ENCODE measurements around the gene NUP37. TPM values are rescaled to one million over a fixed set of nuclear protein-coding genes. Genes with fewer than 3 reads are reported as not detected.

Gene NUP37
- total RNA-seq, 2 donors from 2014 or later = 13.8 to 14.9 TPM

DNA sequence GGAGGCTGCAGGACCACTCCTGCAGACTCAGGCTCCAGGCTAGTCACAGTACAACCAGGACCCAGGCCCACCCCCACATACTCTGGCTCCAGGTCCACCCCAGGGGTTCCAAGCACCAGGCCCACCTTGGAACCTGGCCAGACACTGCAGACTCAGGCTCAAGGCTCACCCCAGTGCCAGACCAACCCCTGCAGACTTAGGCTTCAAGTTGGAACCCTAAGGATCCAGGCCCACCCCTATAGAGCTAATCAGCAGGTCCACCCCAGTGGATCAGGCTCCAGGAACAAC is 66.9 kb downstream of the NUP37 start:
- DNase-seq (ENCODE audit: low spot score) = no peak
- ATAC-seq (ENCODE audit: insufficient number of reproducible peaks, low FRiP score, low read depth) = no peak
- Histone ChIP-seq H3K27me3 (replicated peaks; ENCODE audit: insufficient read depth) (no peaks in the 10 kb centered on the region), H3K4me1 (ENCODE audit: control insufficient read depth in 1 of 2, low read depth in 2 of 2) (no peaks in the 10 kb centered on the region), H3K36me3 (no peaks in the 10 kb centered on the region), H3K27ac (no peak overlapping the region), H3K4me3 (no peak overlapping the region), H3K9me3 (no peaks in the 10 kb centered on the region)
- TF ChIP-seq, protein P1, sequence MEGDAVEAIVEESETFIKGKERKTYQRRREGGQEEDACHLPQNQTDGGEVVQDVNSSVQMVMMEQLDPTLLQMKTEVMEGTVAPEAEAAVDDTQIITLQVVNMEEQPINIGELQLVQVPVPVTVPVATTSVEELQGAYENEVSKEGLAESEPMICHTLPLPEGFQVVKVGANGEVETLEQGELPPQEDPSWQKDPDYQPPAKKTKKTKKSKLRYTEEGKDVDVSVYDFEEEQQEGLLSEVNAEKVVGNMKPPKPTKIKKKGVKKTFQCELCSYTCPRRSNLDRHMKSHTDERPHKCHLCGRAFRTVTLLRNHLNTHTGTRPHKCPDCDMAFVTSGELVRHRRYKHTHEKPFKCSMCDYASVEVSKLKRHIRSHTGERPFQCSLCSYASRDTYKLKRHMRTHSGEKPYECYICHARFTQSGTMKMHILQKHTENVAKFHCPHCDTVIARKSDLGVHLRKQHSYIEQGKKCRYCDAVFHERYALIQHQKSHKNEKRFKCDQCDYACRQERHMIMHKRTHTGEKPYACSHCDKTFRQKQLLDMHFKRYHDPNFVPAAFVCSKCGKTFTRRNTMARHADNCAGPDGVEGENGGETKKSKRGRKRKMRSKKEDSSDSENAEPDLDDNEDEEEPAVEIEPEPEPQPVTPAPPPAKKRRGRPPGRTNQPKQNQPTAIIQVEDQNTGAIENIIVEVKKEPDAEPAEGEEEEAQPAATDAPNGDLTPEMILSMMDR (IDR thresholded peaks at IDR 0.05) = no peak

DNA sequence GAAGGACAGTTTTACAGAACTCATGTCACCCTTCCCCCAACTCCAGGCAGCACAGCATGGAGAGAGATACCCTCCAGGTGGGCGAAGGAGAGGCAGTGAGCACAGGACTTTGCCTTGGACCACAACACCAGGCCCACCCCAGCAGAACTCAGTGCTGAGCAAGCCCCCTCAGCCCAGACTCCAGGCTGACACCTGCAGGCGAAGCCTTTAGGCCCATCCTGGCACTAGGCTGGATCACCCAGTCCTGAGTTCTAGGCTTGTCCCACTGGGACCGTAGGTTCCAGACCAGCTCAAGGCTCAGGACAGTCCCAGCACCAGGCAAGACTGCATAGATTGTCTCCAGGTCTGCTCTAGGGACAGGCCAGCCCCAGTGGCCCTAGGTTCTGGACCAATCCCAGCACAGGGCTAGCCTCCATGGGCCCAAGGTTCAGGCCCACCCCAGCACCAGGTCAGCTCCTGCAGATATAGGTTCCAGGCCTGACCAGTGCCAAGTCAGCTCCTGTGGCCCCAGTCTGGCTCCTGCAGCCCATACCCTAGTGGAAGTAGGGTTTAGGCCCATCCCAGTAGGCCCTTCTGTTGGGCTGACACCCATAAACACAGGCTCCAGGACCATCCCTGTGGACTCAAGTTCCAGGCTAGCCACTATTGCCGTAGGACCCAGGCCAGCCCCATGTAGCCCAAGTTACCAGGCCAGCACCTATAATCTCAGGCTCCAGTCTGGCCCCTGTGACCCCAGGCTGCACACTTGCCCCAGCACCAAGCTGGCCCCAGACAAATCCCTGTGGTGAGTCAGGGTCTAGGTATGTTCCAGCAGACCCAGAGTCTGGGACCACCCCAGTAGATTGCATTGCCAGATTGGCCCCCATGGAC is 67.5 kb downstream of the NUP37 start:
- no peaks in the 10 kb centered on the region for H3K9me3 ChIP-seq
- TF ChIP-seq, protein P1 (IDR thresholded peaks at IDR 0.05) = no peak
- no peaks in the 10 kb centered on the region for H3K27me3 ChIP-seq (replicated peaks; ENCODE audit: insufficient read depth)
- ATAC-seq (ENCODE audit: insufficient number of reproducible peaks, low FRiP score, low read depth) (no peak), DNase-seq (ENCODE audit: low spot score) (no peak)
- no peaks in the 10 kb centered on the region for H3K36me3 ChIP-seq
- H3K4me1 ChIP-seq (ENCODE audit: control insufficient read depth in 1 of 2, low read depth in 2 of 2) = no peaks in the 10 kb centered on the region
- H3K4me3 ChIP-seq = no peak overlapping the region
- H3K27ac ChIP-seq = no peak overlapping the region

DNA sequence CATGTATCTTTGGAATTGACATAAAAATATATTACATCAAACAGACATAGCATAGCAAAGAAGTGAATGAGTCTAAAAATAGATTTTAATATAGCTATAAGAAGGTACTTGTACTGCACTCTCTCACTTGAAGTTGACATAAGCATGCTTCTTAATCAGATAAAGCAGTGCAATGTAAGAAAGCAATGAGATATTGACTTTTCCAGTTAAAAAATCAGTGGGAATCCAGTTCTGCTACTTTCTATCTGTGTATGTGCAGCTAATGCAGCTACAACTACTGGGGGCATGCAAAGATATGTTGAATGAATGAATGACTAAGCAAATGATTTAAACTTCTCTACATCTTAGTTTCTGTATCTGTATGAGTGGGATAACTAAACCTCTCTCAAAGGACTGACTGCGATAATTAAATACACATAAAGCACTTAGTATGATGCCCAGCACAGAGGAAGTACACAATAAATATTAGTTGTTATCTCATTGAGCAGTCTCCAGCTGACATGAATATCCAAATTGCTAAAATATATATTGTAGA is 68.4 kb downstream of the NUP37 start:
- no peaks in the 10 kb centered on the region for H3K9me3 ChIP-seq
- H3K4me1 ChIP-seq (ENCODE audit: control insufficient read depth in 1 of 2, low read depth in 2 of 2) = no peaks in the 10 kb centered on the region
- TF ChIP-seq, protein P1 (IDR thresholded peaks at IDR 0.05) = no peak
- H3K27me3 ChIP-seq (replicated peaks; ENCODE audit: insufficient read depth) = no peaks in the 10 kb centered on the region
- no peak overlapping the region for H3K4me3 ChIP-seq
- ATAC-seq (ENCODE audit: insufficient number of reproducible peaks, low FRiP score, low read depth) = no peak
- DNase-seq (ENCODE audit: low spot score) = no peak
- H3K36me3 ChIP-seq = peaks cover 3% of the 10 kb centered on the region
- H3K27ac ChIP-seq = no peak overlapping the region

DNA sequence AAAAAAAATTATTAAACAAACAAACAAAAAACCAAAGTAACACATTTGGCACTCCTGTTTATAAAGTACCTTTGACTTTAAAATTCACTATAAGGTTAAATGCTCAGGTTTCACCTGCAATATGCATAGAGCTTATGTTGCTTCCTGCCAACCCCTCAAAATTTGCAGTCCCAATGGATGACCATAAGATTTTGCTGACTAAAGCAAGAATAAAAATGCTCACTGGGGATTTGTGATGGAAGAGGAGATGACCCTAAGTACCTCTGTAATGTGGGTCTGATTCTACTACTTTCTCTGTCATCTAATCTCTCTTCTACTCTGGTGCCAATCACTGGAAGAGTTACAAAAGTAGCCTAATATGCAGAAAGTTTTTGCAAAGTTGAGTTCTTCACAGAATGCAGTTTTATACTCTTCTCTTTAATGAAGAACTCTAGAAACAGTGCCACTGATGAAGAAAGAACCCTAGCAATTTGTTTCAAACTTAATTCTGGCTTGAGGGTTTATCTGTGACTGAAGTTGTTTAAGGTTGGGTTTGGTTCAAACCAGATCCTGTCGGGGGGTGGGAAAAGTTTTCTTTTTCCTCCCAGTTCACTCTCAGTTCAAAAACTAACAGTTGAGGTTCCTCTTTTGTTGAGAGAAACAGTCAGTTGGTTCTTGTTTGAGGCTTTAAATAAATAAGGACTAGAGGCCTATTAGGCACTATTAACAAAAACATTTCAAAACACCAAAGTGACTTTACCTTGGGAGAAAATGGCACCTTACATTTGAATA is 69.1 kb downstream of the NUP37 start:
- TF ChIP-seq, protein P1 (IDR thresholded peaks at IDR 0.05) = no peak
- ATAC-seq (ENCODE audit: insufficient number of reproducible peaks, low FRiP score, low read depth) (no peak), DNase-seq (ENCODE audit: low spot score) (no peak)
- Histone ChIP-seq H3K36me3 (peaks cover 7% of the 10 kb centered on the region), H3K27ac (no peak overlapping the region), H3K27me3 (replicated peaks; ENCODE audit: insufficient read depth) (no peaks in the 10 kb centered on the region), H3K4me1 (ENCODE audit: control insufficient read depth in 1 of 2, low read depth in 2 of 2) (no peaks in the 10 kb centered on the region), H3K9me3 (no peaks in the 10 kb centered on the region), H3K4me3 (no peak overlapping the region)

DNA sequence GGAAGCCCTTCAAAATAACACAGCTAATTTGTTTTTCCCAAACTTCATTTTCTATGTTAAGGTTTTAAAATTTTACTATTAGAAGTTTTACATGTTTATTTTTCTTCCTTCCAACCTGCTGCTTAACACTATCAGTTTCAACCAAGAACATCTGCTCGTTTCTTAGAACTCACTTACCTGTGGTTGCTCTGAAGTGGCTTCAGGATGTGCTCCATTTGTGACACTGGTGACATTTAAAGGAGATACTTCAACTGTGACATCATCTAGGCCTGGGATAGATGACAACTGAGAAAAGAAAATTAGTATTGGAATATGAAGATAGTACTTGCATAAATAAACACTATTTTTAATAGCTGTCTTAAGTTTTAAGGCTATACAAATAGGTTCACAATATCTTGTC is 76.0 kb downstream of the NUP37 start:
- no peak overlapping the region for H3K4me3 ChIP-seq
- DNase-seq (ENCODE audit: low spot score) (no peak), ATAC-seq (ENCODE audit: insufficient number of reproducible peaks, low FRiP score, low read depth) (no peak)
- TF ChIP-seq, protein P1 (IDR thresholded peaks at IDR 0.05) = no peak
- H3K4me1 ChIP-seq (ENCODE audit: control insufficient read depth in 1 of 2, low read depth in 2 of 2) = no peaks in the 10 kb centered on the region
- H3K27ac ChIP-seq = no peak overlapping the region
- peaks cover 22% of the 10 kb centered on the region for H3K36me3 ChIP-seq
- no peaks in the 10 kb centered on the region for H3K9me3 ChIP-seq
- H3K27me3 ChIP-seq (replicated peaks; ENCODE audit: insufficient read depth) = no peaks in the 10 kb centered on the region
